ENCODE data around the gene ACOX3.
"Not testable (repeated sequence)": the region's sequence is repeated elsewhere in the genome, so short reads cannot be mapped to it uniquely, and the experiment has no call there.

The ACOX3 gene

GRCh38 chr4:8403976-8404375 is 36.5 kb downstream of the ACOX3 start:
- DNase-seq, result no peak

- peak; percentile 55 for DNase-seq
Observed at GRCh38 chr4:8403173-8403753, 37.3 kb downstream of the ACOX3 start.

GRCh38 chr4:8402640-8403039 is 37.9 kb downstream of the ACOX3 start:
- no peak for DNase-seq

GRCh38 chr4:8402181-8402597 is 38.3 kb downstream of the ACOX3 start:
- no peak for DNase-seq

GRCh38 chr4:8401665-8402064 is 38.9 kb downstream of the ACOX3 start:
- no peak for DNase-seq

- DNase-seq, result no peak
Observed at GRCh38 chr4:8400632-8401325, 39.7 kb downstream of the ACOX3 start.

GRCh38 chr4:8399298-8399697 is 41.2 kb downstream of the ACOX3 start:
- DNase-seq, result no peak

GRCh38 chr4:8398347-8398746 is 42.2 kb downstream of the ACOX3 start:
- DNase-seq, result no peak

- DNase-seq, result no peak
Observed at GRCh38 chr4:8396762-8397406, 43.6 kb downstream of the ACOX3 start.

- DNase-seq, result no peak
Observed at GRCh38 chr4:8395504-8396296, 44.8 kb downstream of the ACOX3 start.

- no peak for DNase-seq
Observed at GRCh38 chr4:8394806-8395205, 45.7 kb downstream of the ACOX3 start.

GRCh38 chr4:8394061-8394519 is 46.4 kb downstream of the ACOX3 start:
- DNase-seq, result no peak

GRCh38 chr4:8393593-8394038 is 46.9 kb downstream of the ACOX3 start:
- no peak for DNase-seq

GRCh38 chr4:8392591-8393190 is 47.8 kb downstream of the ACOX3 start:
- no peak for DNase-seq

- DNase-seq, result no peak
Observed at GRCh38 chr4:8391972-8392371, 48.6 kb downstream of the ACOX3 start.

GRCh38 chr4:8391071-8391470 is 49.5 kb downstream of the ACOX3 start:
- DNase-seq, result no peak

- no peak for DNase-seq
Observed at GRCh38 chr4:8390577-8390976, 49.9 kb downstream of the ACOX3 start.

- DNase-seq, result no peak
Observed at GRCh38 chr4:8388528-8388870, 52.0 kb downstream of the ACOX3 start.

GRCh38 chr4:8387615-8388527 is 52.7 kb downstream of the ACOX3 start:
- DNase-seq, result no peak

- no peak for DNase-seq
Observed at GRCh38 chr4:8387194-8387593, 53.3 kb downstream of the ACOX3 start.

- no peak for DNase-seq
Observed at GRCh38 chr4:8386731-8387130, 53.8 kb downstream of the ACOX3 start.

- not testable (repeated sequence) for DNase-seq
Observed at GRCh38 chr4:8386131-8386530, 54.4 kb downstream of the ACOX3 start.

Measured in NCI-H146 (cell line).